ENCODE results near the gene FAU. TPM values are rescaled to one million over a fixed set of nuclear protein-coding genes. Genes with fewer than 3 reads are reported as not detected.
A peak's percentile ranks its signal among the peaks of the same experiment; 100 is the strongest.

The FAU gene
- total and polyA plus RNA-seq, 9 of the 15 experiments (the other 6 are each of a cell fraction or from before 2014, with no cell fraction given) = 433 to 1,827 (median 942) TPM

DNA sequence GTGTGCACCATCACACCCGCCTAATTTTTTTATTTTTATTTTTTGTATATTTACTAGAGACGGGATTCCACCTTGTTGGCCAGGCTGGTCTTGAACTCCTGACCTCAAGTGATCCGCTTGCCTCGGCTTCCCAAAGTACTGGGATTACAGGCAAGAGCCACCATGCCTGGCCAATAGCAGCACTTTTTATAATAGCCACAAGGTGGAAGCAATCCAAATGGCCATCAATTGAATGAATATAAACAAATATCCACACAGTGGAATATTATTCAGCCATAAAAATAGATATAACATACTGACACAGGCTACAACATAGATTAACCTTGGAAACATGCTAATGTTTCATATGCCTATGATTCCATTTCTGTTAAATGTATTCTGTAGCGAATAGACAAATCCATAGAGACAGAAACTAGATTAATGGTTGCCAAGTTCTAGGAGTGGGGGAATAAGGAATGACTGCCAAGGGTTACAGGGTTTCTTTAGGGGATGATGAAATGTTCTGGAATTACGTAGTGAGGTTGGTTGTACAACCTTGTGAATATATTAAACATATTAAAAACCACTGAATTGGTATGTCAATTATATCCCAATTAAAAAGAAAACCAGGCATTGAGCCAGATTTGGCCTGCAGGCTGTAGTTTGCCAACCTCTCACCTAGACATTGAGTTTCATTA is 21.1 kb downstream of the FAU start:
- Histone ChIP-seq H2AFZ (ENCODE audit: low read depth, low read length) (no peak overlapping the region), H3K4me3 (no peak overlapping the region), H3K4me2 (ENCODE audit: insufficient read depth, low read length) (no peak overlapping the region), H3K27me3 (ENCODE audit: control insufficient read depth in 2 of 2, insufficient read depth in 2 of 2, low read length in 2 of 2) (no peaks in the 10 kb centered on the region), H3K27ac (ENCODE audit: extremely low read depth, low read depth, low read length) (no peak overlapping the region), H3K4me1 (replicated peaks in 1 of 2; ENCODE audit: control insufficient read depth in 2 of 2, insufficient read depth in 2 of 2, low read length in 2 of 2) (peaks cover 3 to 10% of the 10 kb centered on the region in 2 experiments; a peak in 3 of 5 replicates), H3K36me3 (ENCODE audit: control insufficient read depth, insufficient read depth, low read length) (peaks cover 31% of the 10 kb centered on the region; the same call in 2 of the 3 replicates), H3K9me1 (ENCODE audit: control insufficient read depth, insufficient read depth, low read length) (no peaks in the 10 kb centered on the region), H4K20me1 (replicated peaks; ENCODE audit: control insufficient read depth, insufficient read depth, low read length) (no peaks in the 10 kb centered on the region), H3K79me2 (ENCODE audit: control insufficient read depth, insufficient read depth, low read length) (peaks cover 21% of the 10 kb centered on the region), H3K9me3 (replicated peaks; ENCODE audit: control insufficient read depth, insufficient read depth, low read depth, low read length) (no peaks in the 10 kb centered on the region), H3K9ac (ENCODE audit: insufficient read depth in 1 of 2, low read depth in 2 of 2, low read length in 2 of 2) (no peak overlapping the region)
- DNase-seq (ENCODE audit: extremely low read depth in 1 of 4, low spot score in 3 of 4) (no peak), FAIRE-seq (no peak), ATAC-seq (no peak)
- ChIA-PET CTCF (ENCODE audit: low intra/inter-chr PET ratio) (no interaction called here), POLR2A (interaction anchor here (0.5 to 8.4 kb wide), 4 partner anchors 10 to 279 kb away, joined by 3 to 92 read pairs (median 3); partner anchors contain the start of gene TM7SF2)
- intact Hi-C loops (cut with micrococcal nuclease) = no loop called here
- WGBS (ENCODE audit: insufficient coverage, low coverage, missing lambda C conversion rate) = 90% methylated on average over 6 of the region's 6 CpGs
- BruUV-seq (replicated peaks) = no TSS peak
- no peak for TF ChIP-seq CSDE1 (IDR thresholded peaks at IDR 0.05)
- TF ChIP-seq C11orf30 (IDR thresholded peaks at IDR 0.05; ENCODE audit: low read depth) = no peak
- TF ChIP-seq ZSCAN32 (CRISPR knock-in tag; IDR thresholded peaks at IDR 0.05) = no peak
- no peak for TF ChIP-seq HNRNPLL (IDR thresholded peaks at IDR 0.05; ENCODE audit: low read depth, low read length, poor library complexity, severe bottlenecking)
- TF ChIP-seq, protein P1, sequence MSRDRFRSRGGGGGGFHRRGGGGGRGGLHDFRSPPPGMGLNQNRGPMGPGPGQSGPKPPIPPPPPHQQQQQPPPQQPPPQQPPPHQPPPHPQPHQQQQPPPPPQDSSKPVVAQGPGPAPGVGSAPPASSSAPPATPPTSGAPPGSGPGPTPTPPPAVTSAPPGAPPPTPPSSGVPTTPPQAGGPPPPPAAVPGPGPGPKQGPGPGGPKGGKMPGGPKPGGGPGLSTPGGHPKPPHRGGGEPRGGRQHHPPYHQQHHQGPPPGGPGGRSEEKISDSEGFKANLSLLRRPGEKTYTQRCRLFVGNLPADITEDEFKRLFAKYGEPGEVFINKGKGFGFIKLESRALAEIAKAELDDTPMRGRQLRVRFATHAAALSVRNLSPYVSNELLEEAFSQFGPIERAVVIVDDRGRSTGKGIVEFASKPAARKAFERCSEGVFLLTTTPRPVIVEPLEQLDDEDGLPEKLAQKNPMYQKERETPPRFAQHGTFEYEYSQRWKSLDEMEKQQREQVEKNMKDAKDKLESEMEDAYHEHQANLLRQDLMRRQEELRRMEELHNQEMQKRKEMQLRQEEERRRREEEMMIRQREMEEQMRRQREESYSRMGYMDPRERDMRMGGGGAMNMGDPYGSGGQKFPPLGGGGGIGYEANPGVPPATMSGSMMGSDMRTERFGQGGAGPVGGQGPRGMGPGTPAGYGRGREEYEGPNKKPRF (IDR thresholded peaks at IDR 0.05; ENCODE audit: low read depth, low read length) = no peak
- peak; percentile 47 for TF ChIP-seq ZNF146 (CRISPR knock-in tag; IDR thresholded peaks at IDR 0.05; ENCODE audit: unreplicated experiment)
- TF ChIP-seq, protein P2, sequence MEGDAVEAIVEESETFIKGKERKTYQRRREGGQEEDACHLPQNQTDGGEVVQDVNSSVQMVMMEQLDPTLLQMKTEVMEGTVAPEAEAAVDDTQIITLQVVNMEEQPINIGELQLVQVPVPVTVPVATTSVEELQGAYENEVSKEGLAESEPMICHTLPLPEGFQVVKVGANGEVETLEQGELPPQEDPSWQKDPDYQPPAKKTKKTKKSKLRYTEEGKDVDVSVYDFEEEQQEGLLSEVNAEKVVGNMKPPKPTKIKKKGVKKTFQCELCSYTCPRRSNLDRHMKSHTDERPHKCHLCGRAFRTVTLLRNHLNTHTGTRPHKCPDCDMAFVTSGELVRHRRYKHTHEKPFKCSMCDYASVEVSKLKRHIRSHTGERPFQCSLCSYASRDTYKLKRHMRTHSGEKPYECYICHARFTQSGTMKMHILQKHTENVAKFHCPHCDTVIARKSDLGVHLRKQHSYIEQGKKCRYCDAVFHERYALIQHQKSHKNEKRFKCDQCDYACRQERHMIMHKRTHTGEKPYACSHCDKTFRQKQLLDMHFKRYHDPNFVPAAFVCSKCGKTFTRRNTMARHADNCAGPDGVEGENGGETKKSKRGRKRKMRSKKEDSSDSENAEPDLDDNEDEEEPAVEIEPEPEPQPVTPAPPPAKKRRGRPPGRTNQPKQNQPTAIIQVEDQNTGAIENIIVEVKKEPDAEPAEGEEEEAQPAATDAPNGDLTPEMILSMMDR (IDR thresholded peaks at IDR 0.05 in 2 of 3, conservative IDR thresholded peaks at IDR 0.05 in 1 of 3; ENCODE audit: insufficient read depth in 2 of 3, low read depth in 1 of 3, low read length in 3 of 3) = peak; percentile 17 to 22 (median 18); a peak in 3 of 6 replicates
- TF ChIP-seq ETV1 (tag; conservative IDR thresholded peaks at IDR 0.05; ENCODE audit: low read depth) = no peak
- no peak for TF ChIP-seq STAT5A (IDR thresholded peaks at IDR 0.05; ENCODE audit: borderline replicate concordance, low read length)
- no peak for TF ChIP-seq PYGO2 (tag; IDR thresholded peaks at IDR 0.05)
- TF ChIP-seq, protein P3, sequence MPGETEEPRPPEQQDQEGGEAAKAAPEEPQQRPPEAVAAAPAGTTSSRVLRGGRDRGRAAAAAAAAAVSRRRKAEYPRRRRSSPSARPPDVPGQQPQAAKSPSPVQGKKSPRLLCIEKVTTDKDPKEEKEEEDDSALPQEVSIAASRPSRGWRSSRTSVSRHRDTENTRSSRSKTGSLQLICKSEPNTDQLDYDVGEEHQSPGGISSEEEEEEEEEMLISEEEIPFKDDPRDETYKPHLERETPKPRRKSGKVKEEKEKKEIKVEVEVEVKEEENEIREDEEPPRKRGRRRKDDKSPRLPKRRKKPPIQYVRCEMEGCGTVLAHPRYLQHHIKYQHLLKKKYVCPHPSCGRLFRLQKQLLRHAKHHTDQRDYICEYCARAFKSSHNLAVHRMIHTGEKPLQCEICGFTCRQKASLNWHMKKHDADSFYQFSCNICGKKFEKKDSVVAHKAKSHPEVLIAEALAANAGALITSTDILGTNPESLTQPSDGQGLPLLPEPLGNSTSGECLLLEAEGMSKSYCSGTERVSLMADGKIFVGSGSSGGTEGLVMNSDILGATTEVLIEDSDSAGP (CRISPR knock-in tag; IDR thresholded peaks at IDR 0.05) = no peak
- in situ Hi-C loops (cut with MboI) = no loop called here
